NCI-H2227 treated with DMSO at 0.1 percent for 48 hours (cell line): ENCODE results near the gene GON4L.
"Not testable (repeated sequence)": the region's sequence is repeated elsewhere in the genome, so short reads cannot be mapped to it uniquely, and the experiment has no call there.

Experiments used
- DNase-seq: peaks from one replicate; lab custom pipeline; 2025; lab: John Stamatoyannopoulos, UW

GON4L gene

GRCh38 chr1:155831279-155831976 lies 25.6 kb downstream of the GON4L start:
- no peak for DNase-seq

GRCh38 chr1:155827450-155827849 lies 29.6 kb downstream of the GON4L start:
- no peak for DNase-seq

GRCh38 chr1:155816351-155816750 lies 40.7 kb downstream of the GON4L start:
- no peak for DNase-seq

- no peak for DNase-seq
These were observed 43.3 kb downstream of the GON4L start for GRCh38 chr1:155813672-155814071.

- no peak for DNase-seq
These were observed 44.1 kb downstream of the GON4L start for GRCh38 chr1:155812878-155813277.

- no peak for DNase-seq
These were observed 47.9 kb downstream of the GON4L start for GRCh38 chr1:155809088-155809487.

GRCh38 chr1:155801149-155801548 lies 55.9 kb downstream of the GON4L start:
- DNase-seq: no peak

DNA sequence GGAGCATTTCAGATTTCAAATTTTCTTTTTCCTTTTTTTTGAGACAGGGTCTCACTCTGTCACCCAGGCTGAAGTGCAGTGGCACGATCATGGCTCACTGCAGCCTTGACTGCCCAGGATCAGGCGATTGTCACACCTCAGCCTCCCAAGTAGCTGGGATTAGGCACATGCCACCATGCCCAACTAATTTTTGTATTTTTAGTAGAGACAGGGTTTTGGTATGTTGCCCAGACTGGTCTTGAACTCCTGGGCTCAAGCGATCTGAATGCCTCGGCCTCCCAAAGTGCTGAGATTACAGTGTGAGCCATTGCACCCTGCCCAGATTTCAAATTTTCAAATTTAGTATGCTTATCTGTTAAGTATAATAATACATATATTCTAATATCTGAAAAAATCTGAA lies 61.4 kb downstream of the GON4L start:
- not testable (repeated sequence) for DNase-seq

GRCh38 chr1:155794605-155795245 lies 62.3 kb downstream of the GON4L start:
- no peak for DNase-seq

GRCh38 chr1:155793213-155793612 lies 63.8 kb downstream of the GON4L start:
- DNase-seq: no peak

GRCh38 chr1:155777582-155777981 lies 79.4 kb downstream of the GON4L start:
- DNase-seq: no peak

- DNase-seq: no peak
These were observed 80.6 kb downstream of the GON4L start for GRCh38 chr1:155776414-155776813.

DNA sequence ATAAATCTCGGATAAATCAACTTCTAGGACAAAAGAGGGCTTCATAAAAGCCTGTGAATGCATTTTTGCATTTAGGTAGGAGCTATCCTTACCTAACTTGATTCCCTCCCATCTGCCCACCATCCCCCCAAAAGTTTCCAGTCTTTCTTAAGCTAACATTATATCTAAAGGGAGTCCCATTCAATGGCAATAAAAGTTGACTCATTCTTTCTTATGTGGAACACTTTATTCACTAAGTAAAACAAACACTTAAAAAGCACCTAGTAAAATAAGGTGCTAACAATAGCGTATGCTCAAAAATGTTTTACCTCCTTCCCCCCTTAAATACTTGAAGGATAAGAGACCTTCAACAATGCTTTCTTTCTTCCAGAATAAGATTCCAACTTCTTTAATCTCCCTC lies 83.8 kb downstream of the GON4L start:
- DNase-seq: no peak

GRCh38 chr1:155769257-155769656 lies 87.8 kb downstream of the GON4L start:
- no peak for DNase-seq

DNA sequence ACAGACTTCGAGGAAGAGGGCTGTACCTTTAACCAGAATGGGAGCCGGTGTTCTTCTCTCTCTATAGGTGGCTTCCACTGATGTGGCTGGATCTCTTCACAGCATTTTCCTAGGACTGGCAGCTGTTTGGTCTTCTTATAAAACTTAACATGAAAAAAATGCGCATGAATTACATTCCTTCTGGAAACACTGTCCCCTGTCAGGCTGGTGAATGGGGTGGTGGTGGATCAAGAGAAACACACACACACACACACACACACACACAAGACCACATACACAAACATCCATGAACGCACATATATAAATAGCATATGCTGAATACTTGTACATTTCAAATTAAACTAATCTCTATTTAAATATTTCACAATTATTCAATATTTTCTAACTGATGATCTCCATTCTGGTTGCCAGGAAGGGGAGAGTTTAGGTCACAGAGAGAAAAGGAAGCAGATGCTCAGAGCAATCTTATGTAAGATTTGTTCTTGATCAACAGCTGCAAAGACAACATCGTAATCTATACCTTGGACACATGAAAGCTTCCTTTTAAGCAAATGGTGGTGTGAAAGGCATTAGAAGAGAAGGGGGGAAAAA lies 89.5 kb downstream of the GON4L start:
- DNase-seq: not testable (repeated sequence)

GRCh38 chr1:155763989-155764388 lies 93.0 kb downstream of the GON4L start:
- DNase-seq: not testable (repeated sequence)

DNA sequence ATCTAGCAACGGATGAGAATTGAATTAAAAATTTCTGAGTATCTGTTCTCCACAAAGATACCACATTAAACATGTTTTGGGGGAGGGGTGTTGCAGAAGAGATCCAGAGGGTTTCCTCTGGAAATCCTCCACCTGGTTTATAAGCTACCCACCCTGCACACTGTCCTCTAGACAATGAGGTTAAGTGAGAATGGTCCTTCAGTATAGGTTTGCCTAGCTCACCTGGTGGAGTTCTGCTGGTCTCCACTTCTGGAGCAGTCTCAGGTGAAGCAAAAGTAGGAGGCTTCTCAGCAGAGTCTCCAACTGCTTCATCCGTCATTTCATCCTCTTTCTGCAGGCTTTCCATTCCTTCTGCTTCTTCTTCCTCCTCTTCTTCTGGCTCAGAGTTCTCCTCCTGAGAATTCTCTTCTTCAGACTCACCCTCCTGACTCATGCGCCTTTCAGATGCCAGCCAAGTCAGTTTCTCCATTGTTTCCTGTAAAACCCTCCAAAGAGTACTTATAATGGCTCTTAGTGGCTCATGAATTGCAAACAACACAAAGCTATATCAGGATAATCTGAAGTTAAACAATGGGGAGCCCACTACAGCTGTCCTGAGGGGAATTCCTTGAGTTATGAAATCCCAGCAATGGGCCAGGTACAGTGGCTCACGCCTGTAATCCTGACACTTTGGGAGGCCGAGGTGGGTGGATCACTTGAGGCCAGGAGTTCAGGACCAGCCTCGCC lies 93.8 kb downstream of the GON4L start:
- not testable (repeated sequence) for DNase-seq

GRCh38 chr1:155761736-155762405 lies 95.1 kb downstream of the GON4L start:
- DNase-seq: no peak

- no peak for DNase-seq
These were observed 96.1 kb downstream of the GON4L start for GRCh38 chr1:155760751-155761475.

DNA sequence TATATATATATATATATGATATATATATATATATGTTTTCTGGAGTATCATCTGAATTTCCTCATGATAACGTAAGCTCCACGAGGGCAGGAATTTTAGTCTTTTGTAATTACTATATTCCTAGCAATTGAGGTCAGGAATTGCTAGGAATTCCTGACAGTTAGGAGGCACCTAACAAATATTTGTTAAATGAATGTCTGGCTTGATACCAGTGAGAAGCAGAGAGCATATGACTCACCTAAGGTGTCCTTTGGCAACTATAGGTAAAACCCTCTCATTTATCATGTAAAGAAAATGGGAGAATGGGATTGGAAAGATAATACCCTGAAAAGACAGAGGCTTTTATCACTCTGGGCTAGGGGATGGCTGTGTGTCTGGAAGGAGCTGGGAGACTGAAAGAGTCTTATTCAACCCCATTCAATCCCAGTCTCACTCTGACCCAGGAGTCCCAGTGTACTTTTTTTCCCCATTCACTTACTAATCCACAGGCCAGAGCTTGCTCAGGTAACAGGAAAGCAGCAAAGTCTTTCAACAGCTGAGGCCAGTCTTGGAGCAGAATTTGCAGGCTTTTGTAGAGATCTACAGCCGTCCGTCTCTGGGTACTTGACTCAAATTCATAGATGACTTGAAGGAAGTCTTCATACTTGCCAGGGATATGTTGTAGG lies 96.9 kb downstream of the GON4L start:
- no peak for DNase-seq

DNA sequence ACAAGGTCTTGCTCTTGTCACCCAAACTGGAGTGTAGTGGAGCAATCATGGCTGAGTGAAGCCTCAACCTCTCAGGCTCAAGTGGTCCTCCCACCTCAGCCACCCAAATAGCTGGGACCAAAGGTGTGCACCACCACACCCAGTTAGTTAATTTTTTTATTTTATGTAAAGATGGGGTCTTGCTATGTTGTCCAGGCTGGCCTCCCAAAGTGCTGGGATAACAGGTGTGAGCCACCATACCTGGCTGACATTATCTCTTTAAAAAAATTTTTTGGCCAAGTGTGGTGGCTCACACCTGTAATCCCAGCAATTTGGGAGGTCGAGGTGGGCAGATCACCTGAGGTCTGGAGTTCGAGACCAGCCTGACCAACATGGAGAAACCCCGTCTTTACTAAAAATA lies 98.0 kb downstream of the GON4L start:
- not testable (repeated sequence) for DNase-seq
